ENCODE results near the gene LMOD1.

GRCh38 chr1:201928266-201928665 is 18.1 kb downstream of the LMOD1 start:
- TF ChIP-seq POLR2A (IDR thresholded peaks at IDR 0.05; ENCODE audit: low read length) (no peak), GATA1 (IDR thresholded peaks at IDR 0.05; ENCODE audit: low read depth, low read length) (no peak)
